ENCODE measurements around the gene ARFGEF2. TPM values are rescaled to one million over a fixed set of nuclear protein-coding genes. Genes with fewer than 3 reads are reported as not detected.

ARFGEF2 gene
- total RNA-seq, 1 donor from 2014 or later = 21.9 TPM

DNA sequence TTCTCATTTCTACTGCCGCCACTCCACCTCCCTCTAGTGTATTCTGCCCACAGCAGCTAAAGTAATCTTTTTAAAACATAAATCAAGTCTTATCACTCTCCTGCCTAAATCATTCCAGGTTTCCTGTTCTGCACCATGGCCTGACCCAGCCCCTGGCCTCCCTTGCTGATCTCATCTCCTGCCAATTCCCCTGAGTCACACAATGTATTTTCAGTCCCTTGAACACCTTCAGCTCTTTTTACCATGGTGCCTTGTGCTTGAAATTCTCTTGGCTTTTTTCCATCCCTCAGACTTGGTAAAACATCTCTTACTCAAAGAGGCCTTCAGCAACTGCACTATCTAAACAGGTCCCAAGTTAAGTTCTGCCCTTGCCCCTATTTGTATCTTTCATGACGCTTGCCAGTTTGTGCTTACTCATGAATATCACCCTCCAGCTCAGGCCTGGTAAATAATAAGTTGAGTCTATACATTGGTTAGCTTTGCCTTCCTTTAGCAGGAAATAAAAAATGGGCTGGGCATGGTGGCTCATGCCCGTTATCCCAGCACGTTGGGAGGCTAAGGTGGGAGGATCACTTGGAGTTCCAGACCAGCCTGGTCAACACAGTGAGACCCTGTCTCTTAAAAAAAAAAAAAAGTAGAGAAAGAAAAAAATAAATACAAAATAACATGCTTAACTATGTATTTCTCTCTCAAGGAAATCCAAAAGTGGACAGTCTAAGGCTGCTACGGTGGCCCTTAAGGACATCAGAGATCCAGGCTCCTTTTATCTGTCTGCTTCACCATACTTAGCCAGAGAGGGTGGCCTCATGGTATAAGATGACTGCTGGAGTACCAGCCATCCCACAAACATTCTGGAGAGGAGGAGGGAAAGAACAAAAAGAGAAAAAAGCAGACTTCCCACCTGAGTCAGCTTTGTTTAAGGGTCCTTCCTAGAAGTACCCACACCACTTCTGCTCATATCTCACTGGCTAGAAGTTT is 62.2 kb downstream of the ARFGEF2 start:
- intact Hi-C loops (cut with DNase I) = no loop called here
- no peak for TF ChIP-seq POLR2AphosphoS5 (IDR thresholded peaks at IDR 0.05; ENCODE audit: insufficient read depth in 1 of 2, low read depth in 1 of 2)
- TF ChIP-seq, protein P1, sequence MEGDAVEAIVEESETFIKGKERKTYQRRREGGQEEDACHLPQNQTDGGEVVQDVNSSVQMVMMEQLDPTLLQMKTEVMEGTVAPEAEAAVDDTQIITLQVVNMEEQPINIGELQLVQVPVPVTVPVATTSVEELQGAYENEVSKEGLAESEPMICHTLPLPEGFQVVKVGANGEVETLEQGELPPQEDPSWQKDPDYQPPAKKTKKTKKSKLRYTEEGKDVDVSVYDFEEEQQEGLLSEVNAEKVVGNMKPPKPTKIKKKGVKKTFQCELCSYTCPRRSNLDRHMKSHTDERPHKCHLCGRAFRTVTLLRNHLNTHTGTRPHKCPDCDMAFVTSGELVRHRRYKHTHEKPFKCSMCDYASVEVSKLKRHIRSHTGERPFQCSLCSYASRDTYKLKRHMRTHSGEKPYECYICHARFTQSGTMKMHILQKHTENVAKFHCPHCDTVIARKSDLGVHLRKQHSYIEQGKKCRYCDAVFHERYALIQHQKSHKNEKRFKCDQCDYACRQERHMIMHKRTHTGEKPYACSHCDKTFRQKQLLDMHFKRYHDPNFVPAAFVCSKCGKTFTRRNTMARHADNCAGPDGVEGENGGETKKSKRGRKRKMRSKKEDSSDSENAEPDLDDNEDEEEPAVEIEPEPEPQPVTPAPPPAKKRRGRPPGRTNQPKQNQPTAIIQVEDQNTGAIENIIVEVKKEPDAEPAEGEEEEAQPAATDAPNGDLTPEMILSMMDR (IDR thresholded peaks at IDR 0.05) = no peak
- no peak for TF ChIP-seq POLR2A (IDR thresholded peaks at IDR 0.05)
- no peaks in the 10 kb centered on the region for H3K27me3 ChIP-seq
- no peak for DNase-seq (ENCODE audit: extremely low spot score in 2 of 2)
- H3K27ac ChIP-seq = no peak overlapping the region
- H3K4me1 ChIP-seq = no peaks in the 10 kb centered on the region
- peaks cover 0 to 63% of the 10 kb centered on the region in 2 donors for H3K36me3 ChIP-seq
- H3K9me3 ChIP-seq = no peaks in the 10 kb centered on the region
- no peak overlapping the region for H3K4me3 ChIP-seq

DNA sequence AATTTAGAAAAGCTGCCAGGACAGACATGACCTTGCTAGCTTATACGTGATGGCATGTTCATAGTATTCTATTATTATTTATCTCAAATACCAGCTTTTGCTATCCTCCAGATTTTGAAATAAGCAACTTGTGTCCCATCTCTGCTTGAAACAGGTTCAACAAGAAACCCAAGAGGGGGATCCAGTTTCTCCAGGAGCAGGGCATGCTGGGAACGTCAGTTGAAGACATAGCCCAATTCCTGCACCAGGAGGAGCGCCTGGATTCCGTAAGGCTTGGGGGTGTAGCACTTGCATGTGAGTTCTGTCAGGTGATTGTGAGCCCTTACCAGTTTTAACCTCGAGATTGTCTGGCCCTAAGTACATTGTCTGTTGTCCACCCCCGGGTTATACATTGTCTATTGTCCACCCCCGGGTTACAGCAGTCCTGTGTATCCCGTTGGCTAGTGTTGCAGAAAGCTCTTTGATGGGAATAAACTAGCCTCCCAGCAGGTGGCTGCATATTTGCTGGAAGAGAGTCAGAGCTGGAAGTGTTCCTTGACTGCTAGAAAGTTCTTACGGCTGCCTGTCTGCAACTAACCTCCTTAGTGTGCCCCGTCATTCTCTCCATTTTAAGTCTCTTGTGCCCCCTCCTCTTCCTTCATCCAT is 63.2 kb downstream of the ARFGEF2 start:
- H3K4me1 ChIP-seq = no peaks in the 10 kb centered on the region
- intact Hi-C loops (cut with DNase I) = no loop called here
- H3K9me3 ChIP-seq = no peaks in the 10 kb centered on the region
- H3K36me3 ChIP-seq = peaks cover 0 to 73% of the 10 kb centered on the region in 2 donors
- H3K4me3 ChIP-seq = no peak overlapping the region
- no peak for TF ChIP-seq POLR2AphosphoS5 (IDR thresholded peaks at IDR 0.05; ENCODE audit: insufficient read depth in 1 of 2, low read depth in 1 of 2)
- no peak for TF ChIP-seq POLR2A (IDR thresholded peaks at IDR 0.05)
- no peak overlapping the region for H3K27ac ChIP-seq
- H3K27me3 ChIP-seq = no peaks in the 10 kb centered on the region
- DNase-seq (ENCODE audit: extremely low spot score in 2 of 2) = no peak

DNA sequence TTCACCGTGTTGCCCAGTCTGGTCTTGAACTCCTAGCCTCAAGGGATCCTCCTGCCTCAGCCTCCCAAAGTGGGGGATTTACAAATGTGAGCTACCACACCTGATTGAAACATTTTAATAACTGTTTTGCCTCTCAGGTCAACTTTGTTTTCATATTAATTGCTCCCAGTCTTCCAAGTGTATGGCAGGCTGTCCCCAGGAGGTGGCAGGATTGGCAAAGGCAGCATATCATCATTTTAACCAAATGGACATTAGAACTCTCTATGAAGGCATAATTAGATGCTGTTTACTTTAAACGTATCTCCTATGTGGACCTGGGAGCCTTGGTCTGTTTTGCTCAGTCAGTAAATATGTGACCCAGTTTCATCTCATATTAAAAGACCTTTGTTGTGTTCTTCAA is 65.4 kb downstream of the ARFGEF2 start:
- TF ChIP-seq, protein P1 (IDR thresholded peaks at IDR 0.05) = no peak
- no peak for TF ChIP-seq POLR2A (IDR thresholded peaks at IDR 0.05)
- no peak for TF ChIP-seq POLR2AphosphoS5 (IDR thresholded peaks at IDR 0.05; ENCODE audit: insufficient read depth in 1 of 2, low read depth in 1 of 2)
- Histone ChIP-seq H3K27ac (no peak overlapping the region), H3K4me3 (no peak overlapping the region), H3K36me3 (peaks cover 0 to 95% of the 10 kb centered on the region in 2 donors), H3K9me3 (no peaks in the 10 kb centered on the region), H3K4me1 (no peaks in the 10 kb centered on the region), H3K27me3 (no peaks in the 10 kb centered on the region)
- intact Hi-C loops (cut with DNase I) = no loop called here
- no peak for DNase-seq (ENCODE audit: extremely low spot score in 2 of 2)

- no peak overlapping the region for H3K4me3 ChIP-seq
- intact Hi-C loops (cut with DNase I) = no loop called here
- H3K27ac ChIP-seq = no peak overlapping the region
- no peaks in the 10 kb centered on the region for H3K9me3 ChIP-seq
- TF ChIP-seq POLR2AphosphoS5 (IDR thresholded peaks at IDR 0.05; ENCODE audit: insufficient read depth in 1 of 2, low read depth in 1 of 2) = no peak
- TF ChIP-seq POLR2A (IDR thresholded peaks at IDR 0.05) = no peak
- TF ChIP-seq, protein P1 (IDR thresholded peaks at IDR 0.05) = no peak
- no peak for DNase-seq (ENCODE audit: extremely low spot score in 2 of 2)
- no peaks in the 10 kb centered on the region for H3K4me1 ChIP-seq
- H3K27me3 ChIP-seq = no peaks in the 10 kb centered on the region
- H3K36me3 ChIP-seq = peaks cover 0 to 98% of the 10 kb centered on the region in 2 donors
These were observed 69.0 kb downstream of the ARFGEF2 start for GRCh38 chr20:48990467-48990866.

- no peaks in the 10 kb centered on the region for H3K4me1 ChIP-seq
- H3K36me3 ChIP-seq = peaks cover 0 to 95% of the 10 kb centered on the region in 2 donors
- no peak overlapping the region for H3K4me3 ChIP-seq
- intact Hi-C loops (cut with DNase I) = no loop called here
- H3K27me3 ChIP-seq = no peaks in the 10 kb centered on the region
- no peaks in the 10 kb centered on the region for H3K9me3 ChIP-seq
- TF ChIP-seq POLR2A (IDR thresholded peaks at IDR 0.05) (no peak), POLR2AphosphoS5 (IDR thresholded peaks at IDR 0.05; ENCODE audit: insufficient read depth in 1 of 2, low read depth in 1 of 2) (no peak)
- TF ChIP-seq, protein P1 (IDR thresholded peaks at IDR 0.05) = no peak
- no peak for DNase-seq (ENCODE audit: extremely low spot score in 2 of 2)
- no peak overlapping the region for H3K27ac ChIP-seq
These were observed 74.1 kb downstream of the ARFGEF2 start for GRCh38 chr20:48995589-48995988.
